NCI-H146 treated with DMSO at 0.1 percent for 48 hours (cell line): ENCODE results near the gene MYRIP.
"Not testable (repeated sequence)": the region's sequence is repeated elsewhere in the genome, so short reads cannot be mapped to it uniquely, and the experiment has no call there.

Source experiments
- DNase-seq: peaks from one replicate; lab custom pipeline; 2025; ENCODE audit not compliant: unreplicated experiment; lab: John Stamatoyannopoulos, UW

The MYRIP gene

GRCh38 chr3:40120067-40120692, 310.8 kb downstream of the MYRIP start:
- DNase-seq = no peak

GRCh38 chr3:40120806-40121205, 311.4 kb downstream of the MYRIP start:
- no peak for DNase-seq

GRCh38 chr3:40124918-40125317, 315.5 kb downstream of the MYRIP start:
- no peak for DNase-seq

GRCh38 chr3:40128166-40128565, 318.8 kb downstream of the MYRIP start:
- no peak for DNase-seq

- no peak for DNase-seq
Observed at GRCh38 chr3:40129510-40129909, 320.1 kb downstream of the MYRIP start.

- DNase-seq = no peak
Observed at GRCh38 chr3:40129981-40130380, 320.6 kb downstream of the MYRIP start.

GRCh38 chr3:40130721-40131120, 321.3 kb downstream of the MYRIP start:
- no peak for DNase-seq

- not testable (repeated sequence) for DNase-seq
Observed at GRCh38 chr3:40133886-40134575, 324.6 kb downstream of the MYRIP start.

GRCh38 chr3:40137591-40138295, 328.3 kb downstream of the MYRIP start:
- DNase-seq = no peak

- no peak for DNase-seq
Observed at GRCh38 chr3:40143283-40144090, 334.1 kb downstream of the MYRIP start.

- no peak for DNase-seq
Observed at GRCh38 chr3:40148827-40149226, 339.4 kb downstream of the MYRIP start.

GRCh38 chr3:40152482-40153133, 343.2 kb downstream of the MYRIP start:
- DNase-seq = peak; percentile 10

GRCh38 chr3:40160933-40161332, 351.5 kb downstream of the MYRIP start:
- no peak for DNase-seq

GRCh38 chr3:40162616-40163015, 353.2 kb downstream of the MYRIP start:
- no peak for DNase-seq

- no peak for DNase-seq
Observed at GRCh38 chr3:40166997-40167396, 357.6 kb downstream of the MYRIP start.

- no peak for DNase-seq
Observed at GRCh38 chr3:40167958-40168357, 358.5 kb downstream of the MYRIP start.

- no peak for DNase-seq
Observed at GRCh38 chr3:40169983-40170382, 360.6 kb downstream of the MYRIP start.

GRCh38 chr3:40170395-40170794, 361.0 kb downstream of the MYRIP start:
- DNase-seq = no peak

GRCh38 chr3:40172560-40172959, 363.2 kb downstream of the MYRIP start:
- no peak for DNase-seq

- DNase-seq = no peak
Observed at GRCh38 chr3:40173227-40173721, 363.9 kb downstream of the MYRIP start.
